Parathyroid adenoma (tissue), 2 donors: ENCODE measurements around the gene FLNB.

ENCODE experiments used
- H2AFZ ChIP-seq: fragments of 300-600 bp; sonication (generic); one replicate; pipeline ENCODE4 v1.7.0; 2017; ENCODE audit warnings: antibody characterized with exemption, mild to moderate bottlenecking
- H3K27ac ChIP-seq: fragments of 300-600 bp; sonication (generic); one replicate; pipeline ENCODE4 v1.7.0; 2017
- H3K27me3 ChIP-seq: fragments of 300-600 bp; sonication (generic); one replicate; pipeline ENCODE4 v1.7.0; 2017; ENCODE audit warnings: low read length; ENCODE audit not compliant: control insufficient read depth, insufficient read depth
- H3K36me3 ChIP-seq: fragments of 300-600 bp; sonication (generic); one replicate; pipeline ENCODE4 v1.7.0; 2017; ENCODE audit warnings: low read length; ENCODE audit not compliant: control insufficient read depth, insufficient read depth
- H3K4me1 ChIP-seq: fragments of 300-600 bp; sonication (generic); one replicate; pipeline ENCODE4 v1.7.0; 2017; ENCODE audit warnings: control low read depth
- H3K4me2 ChIP-seq: fragments of 300-600 bp; sonication (generic); one replicate; pipeline ENCODE4 v1.7.0; 2017; ENCODE audit warnings: low read length
- H3K4me3 ChIP-seq: fragments of 300-600 bp; sonication (generic); one replicate; pipeline ENCODE4 v1.7.0; 2017; ENCODE audit warnings: low read depth, low read length
- H3K79me2 ChIP-seq: fragments of 300-600 bp; sonication (generic); one replicate; pipeline ENCODE4 v1.7.0; 2017; ENCODE audit warnings: control low read depth
- H3K9ac ChIP-seq: fragments of 300-600 bp; sonication (generic); one replicate; pipeline ENCODE4 v1.7.0; 2017; ENCODE audit warnings: mild to moderate bottlenecking
- H3K9me3 ChIP-seq: fragments of 300-600 bp; sonication (generic); one replicate; pipeline ENCODE4 v1.7.0; 2017; ENCODE audit warnings: low read length; ENCODE audit not compliant: control insufficient read depth
- CTCF ChIP-seq: fragments of 300-600 bp; sonication (generic); IDR thresholded peaks from one replicate; pipeline ENCODE4 v1.7.0; 2017; ENCODE audit warnings: antibody characterized with exemption, mild to moderate bottlenecking
- donor health status: primary hyperparathyroidism.

FLNB gene

GRCh38 chr3:58143417-58144055, 135.3 kb downstream of the FLNB start:
- no peaks in the 10 kb centered on the region for H3K79me2 ChIP-seq
- no peak overlapping the region for H2AFZ ChIP-seq
- no peak overlapping the region for H3K27ac ChIP-seq
- H3K36me3 ChIP-seq, result no peaks in the 10 kb centered on the region
- no peak overlapping the region for H3K4me3 ChIP-seq
- H3K4me2 ChIP-seq, result no peak overlapping the region
- no peaks in the 10 kb centered on the region for H3K27me3 ChIP-seq
- no peaks in the 10 kb centered on the region for H3K4me1 ChIP-seq
- H3K9me3 ChIP-seq, result no peaks in the 10 kb centered on the region
- no peak overlapping the region for H3K9ac ChIP-seq
- no peak for TF ChIP-seq CTCF

- H3K9me3 ChIP-seq, result no peaks in the 10 kb centered on the region
- no peaks in the 10 kb centered on the region for H3K36me3 ChIP-seq
- no peaks in the 10 kb centered on the region for H3K27me3 ChIP-seq
- no peak overlapping the region for H3K27ac ChIP-seq
- H2AFZ ChIP-seq, result no peak overlapping the region
- H3K4me2 ChIP-seq, result no peak overlapping the region
- H3K9ac ChIP-seq, result no peak overlapping the region
- no peak for TF ChIP-seq CTCF
- H3K4me1 ChIP-seq, result no peaks in the 10 kb centered on the region
- no peaks in the 10 kb centered on the region for H3K79me2 ChIP-seq
- H3K4me3 ChIP-seq, result no peak overlapping the region
Observed at GRCh38 chr3:58144478-58145325, 136.5 kb downstream of the FLNB start.

GRCh38 chr3:58148049-58148448, 139.8 kb downstream of the FLNB start:
- no peaks in the 10 kb centered on the region for H3K27me3 ChIP-seq
- H3K4me3 ChIP-seq, result no peak overlapping the region
- no peak overlapping the region for H3K9ac ChIP-seq
- H3K4me1 ChIP-seq, result no peaks in the 10 kb centered on the region
- no peak overlapping the region for H3K4me2 ChIP-seq
- H3K79me2 ChIP-seq, result no peaks in the 10 kb centered on the region
- no peak overlapping the region for H2AFZ ChIP-seq
- H3K36me3 ChIP-seq, result no peaks in the 10 kb centered on the region
- TF ChIP-seq CTCF, result no peak
- no peak overlapping the region for H3K27ac ChIP-seq
- no peaks in the 10 kb centered on the region for H3K9me3 ChIP-seq

- no peak for TF ChIP-seq CTCF
- Histone ChIP-seq H3K4me2 (no peak overlapping the region), H2AFZ (no peak overlapping the region), H3K4me1 (no peaks in the 10 kb centered on the region), H3K36me3 (no peaks in the 10 kb centered on the region), H3K4me3 (no peak overlapping the region), H3K27me3 (no peaks in the 10 kb centered on the region), H3K27ac (no peak overlapping the region), H3K9me3 (no peaks in the 10 kb centered on the region), H3K79me2 (no peaks in the 10 kb centered on the region), H3K9ac (no peak overlapping the region)
Observed at GRCh38 chr3:58150130-58150809, 142.0 kb downstream of the FLNB start.
